Astrocyte of the hippocampus (primary cell): ENCODE results near the gene BTBD10.

Source experiments
- DNase-seq: peaks from one replicate; pipeline ENCODE4 v3.0.0; 2011; ENCODE audit warnings: low read depth, low spot score

Gene BTBD10

GRCh38 chr11:13339195-13340153, 123.5 kb downstream of the BTBD10 start:
- peak; percentile 84 for DNase-seq

- no peak for DNase-seq
Measured at GRCh38 chr11:13338427-13339069, 124.5 kb downstream of the BTBD10 start.

- peak; percentile 66 for DNase-seq
Measured at GRCh38 chr11:13338019-13338426, 125.0 kb downstream of the BTBD10 start.
